Left renal pelvis (tissue), 4 donors: Measurements from ENCODE around the gene FOXJ1. TPM values are rescaled to one million over a fixed set of nuclear protein-coding genes. Genes with fewer than 3 reads are reported as not detected.
"Not testable (repeated sequence)": the region's sequence is repeated elsewhere in the genome, so short reads cannot be mapped to it uniquely, and the experiment has no call there.

Experiments used
- DNase-seq, 4 donors: peaks; one replicate each; pipeline ENCODE4 v3.0.0-alpha.2; 2013; ENCODE audit warnings: low read depth in 4 of 4, low spot score in 3 of 4
- polyA plus RNA-seq, 4 donors: library from polyadenylated mRNA; unstranded; fragments of 120-200 nt; gene quantifications; one replicate each; pipeline ENCODE4 v1.2.1, GENCODE V29; 2013; ENCODE audit not compliant: insufficient read length in 4 of 4

The FOXJ1 gene
- 10 to 100 TPM in 3 of 4 donors, under 1 TPM in 1; 0.55 to 26.8 (median 17.8) TPM for polyA plus RNA-seq

GRCh38 chr17:76141212-76142038, at the start of gene FOXJ1:
FOXJ1 (minus strand) TSS chr17:76141245; CDS start chr17:76140395, 850 bp downstream.
- DNase-seq, result peak; percentile 76 to 91 (median 88)

- no peak for DNase-seq
These were observed 48.7 kb upstream of the FOXJ1 start for GRCh38 chr17:76189741-76190140.

- no peak for DNase-seq
These were observed 48.2 kb upstream of the FOXJ1 start for GRCh38 chr17:76189247-76189646.

GRCh38 chr17:76188213-76189016, 47.4 kb upstream of the FOXJ1 start:
- DNase-seq, result no peak

- not testable (repeated sequence) for DNase-seq
These were observed 45.7 kb upstream of the FOXJ1 start for GRCh38 chr17:76186774-76187173.

- DNase-seq, result no peak
These were observed 43.2 kb upstream of the FOXJ1 start for GRCh38 chr17:76184290-76184689.

- peak; percentile 70 to 81 (median 79) for DNase-seq
These were observed 41.1 kb upstream of the FOXJ1 start for GRCh38 chr17:76182016-76182764.

GRCh38 chr17:76179496-76180467, 38.7 kb upstream of the FOXJ1 start:
- DNase-seq, result no peak

GRCh38 chr17:76178124-76178523, 37.1 kb upstream of the FOXJ1 start:
- no peak for DNase-seq

GRCh38 chr17:76176701-76177574, 35.9 kb upstream of the FOXJ1 start:
- DNase-seq, result no peak

GRCh38 chr17:76174037-76174436, 33.0 kb upstream of the FOXJ1 start:
- no peak for DNase-seq

- DNase-seq, result no peak
These were observed 32.4 kb upstream of the FOXJ1 start for GRCh38 chr17:76173474-76173873.

GRCh38 chr17:76171706-76172105, 30.7 kb upstream of the FOXJ1 start:
- no peak for DNase-seq

- no peak for DNase-seq
These were observed 29.1 kb upstream of the FOXJ1 start for GRCh38 chr17:76170114-76170513.

GRCh38 chr17:76166906-76167305, 25.9 kb upstream of the FOXJ1 start:
- DNase-seq, result no peak

GRCh38 chr17:76166168-76166567, 25.1 kb upstream of the FOXJ1 start:
- DNase-seq, result no peak

- DNase-seq, result no peak
These were observed 23.3 kb upstream of the FOXJ1 start for GRCh38 chr17:76164331-76164730.

GRCh38 chr17:76163919-76164318, 22.9 kb upstream of the FOXJ1 start:
- DNase-seq, result no peak
